Measurements from ENCODE around the gene LRRC4C. TPM values are rescaled to one million over a fixed set of nuclear protein-coding genes. Genes with fewer than 3 reads are reported as not detected.

The LRRC4C gene
- total RNA-seq, 1 donor from 2014 or later, result not detected

GRCh38 chr11:40269865-40270264, 1189.6 kb downstream of the LRRC4C start:
- no peak overlapping the region for H3K4me3 Mint-ChIP-seq
- H3K4me1 Mint-ChIP-seq (ENCODE audit: low read depth), result no peaks in the 10 kb centered on the region
- no peak overlapping the region for H3K27ac Mint-ChIP-seq
- DNase-seq (ENCODE audit: low spot score), result no peak
- peaks cover 4% of the 10 kb centered on the region for H3K9me3 Mint-ChIP-seq
- no peaks in the 10 kb centered on the region for H3K27me3 Mint-ChIP-seq (ENCODE audit: insufficient read depth)
- intact Hi-C loops (cut with micrococcal nuclease), result no loop called here
- no peaks in the 10 kb centered on the region for H3K36me3 Mint-ChIP-seq (ENCODE audit: low read depth)

- intact Hi-C loops (cut with micrococcal nuclease), result no loop called here
- H3K27me3 Mint-ChIP-seq (ENCODE audit: insufficient read depth), result no peaks in the 10 kb centered on the region
These were observed 1190.9 kb downstream of the LRRC4C start for GRCh38 chr11:40268551-40268950.

GRCh38 chr11:40255457-40255856, 1204.0 kb downstream of the LRRC4C start:
- Mint-ChIP-seq H3K27me3 (ENCODE audit: insufficient read depth) (no peaks in the 10 kb centered on the region), H3K27ac (no peak overlapping the region), H3K36me3 (ENCODE audit: low read depth) (no peaks in the 10 kb centered on the region), H3K9me3 (peaks cover 7% of the 10 kb centered on the region), H3K4me1 (ENCODE audit: low read depth) (no peaks in the 10 kb centered on the region), H3K4me3 (no peak overlapping the region)
- intact Hi-C loops (cut with micrococcal nuclease), result no loop called here
- DNase-seq (ENCODE audit: low spot score), result no peak

More at GRCh38 chr11:40268551-40268950, 1190.9 kb downstream of the LRRC4C start:
- no peak overlapping the region for H3K4me3 Mint-ChIP-seq
- H3K36me3 Mint-ChIP-seq (ENCODE audit: low read depth), result no peaks in the 10 kb centered on the region
- H3K9me3 Mint-ChIP-seq, result peaks cover 4% of the 10 kb centered on the region
- H3K27ac Mint-ChIP-seq, result no peak overlapping the region
- DNase-seq (ENCODE audit: low spot score), result no peak
- H3K4me1 Mint-ChIP-seq (ENCODE audit: low read depth), result no peaks in the 10 kb centered on the region

DNA sequence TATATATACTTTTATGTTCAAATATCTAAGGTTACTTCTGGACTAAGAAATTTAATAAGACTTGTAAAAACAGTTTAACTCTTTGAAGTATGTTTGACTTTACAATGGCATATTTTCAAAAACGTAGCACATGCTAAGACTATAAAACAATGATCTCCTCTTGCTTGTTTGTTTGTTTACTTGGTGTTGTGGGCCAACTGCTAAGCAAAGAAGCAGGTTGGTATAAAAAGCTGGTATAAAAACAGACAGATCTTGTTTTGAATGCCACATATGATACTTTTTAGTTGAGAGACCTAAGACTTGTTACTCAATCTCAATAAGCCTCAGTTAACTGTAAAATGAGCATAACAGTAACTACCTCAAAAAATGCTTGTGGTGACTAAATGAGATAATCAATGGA, 1206.3 kb downstream of the LRRC4C start:
- H3K4me1 Mint-ChIP-seq (ENCODE audit: low read depth), result no peaks in the 10 kb centered on the region
- H3K36me3 Mint-ChIP-seq (ENCODE audit: low read depth), result no peaks in the 10 kb centered on the region
- intact Hi-C loops (cut with micrococcal nuclease), result no loop called here
- no peaks in the 10 kb centered on the region for H3K27me3 Mint-ChIP-seq (ENCODE audit: insufficient read depth)
- no peak for DNase-seq (ENCODE audit: low spot score)
- H3K27ac Mint-ChIP-seq, result no peak overlapping the region
- H3K9me3 Mint-ChIP-seq, result peaks cover 12% of the 10 kb centered on the region
- H3K4me3 Mint-ChIP-seq, result no peak overlapping the region

DNA sequence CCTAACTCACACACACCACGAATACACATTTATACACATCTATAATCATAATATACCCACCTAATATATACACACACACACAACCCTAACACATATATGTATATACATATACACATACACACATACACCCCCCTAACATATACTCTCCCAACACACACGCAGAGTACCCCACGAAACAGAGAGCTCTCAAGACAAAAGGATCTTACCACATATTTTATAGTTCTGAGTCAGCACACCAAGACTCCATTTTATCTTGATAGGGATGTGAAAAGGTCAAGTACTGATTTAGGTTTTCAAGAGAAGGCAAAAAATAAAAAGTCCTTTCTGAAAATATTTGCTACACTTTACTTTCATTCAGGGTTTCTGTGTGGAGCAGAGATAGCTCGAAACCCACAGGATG, 1207.2 kb downstream of the LRRC4C start:
- H3K27ac Mint-ChIP-seq, result no peak overlapping the region
- no peaks in the 10 kb centered on the region for H3K27me3 Mint-ChIP-seq (ENCODE audit: insufficient read depth)
- H3K4me1 Mint-ChIP-seq (ENCODE audit: low read depth), result no peaks in the 10 kb centered on the region
- no peaks in the 10 kb centered on the region for H3K36me3 Mint-ChIP-seq (ENCODE audit: low read depth)
- no peak overlapping the region for H3K4me3 Mint-ChIP-seq
- H3K9me3 Mint-ChIP-seq, result peaks cover 15% of the 10 kb centered on the region
- no peak for DNase-seq (ENCODE audit: low spot score)
- intact Hi-C loops (cut with micrococcal nuclease), result no loop called here

DNA sequence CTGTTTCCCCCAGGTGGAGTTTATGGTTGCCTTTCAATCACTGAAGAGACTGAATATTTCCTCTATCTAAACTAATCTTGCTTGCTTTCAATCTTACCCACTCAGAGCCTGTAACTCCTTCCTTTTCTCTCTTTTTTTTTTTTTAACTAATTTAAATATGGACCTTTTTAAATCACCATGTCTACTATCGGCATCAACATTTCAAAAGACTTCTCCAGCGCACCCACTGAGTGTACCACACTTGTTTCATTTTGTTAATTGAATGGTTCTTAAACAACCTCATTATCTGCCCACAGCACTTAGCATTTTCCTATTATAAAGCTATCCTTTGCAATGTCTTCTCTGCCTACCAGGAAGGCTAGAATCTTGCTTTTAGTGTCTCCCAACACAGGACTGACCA, 1212.5 kb downstream of the LRRC4C start:
- Mint-ChIP-seq H3K9me3 (peaks cover 9% of the 10 kb centered on the region), H3K4me1 (ENCODE audit: low read depth) (no peaks in the 10 kb centered on the region), H3K27ac (no peak overlapping the region), H3K27me3 (ENCODE audit: insufficient read depth) (no peaks in the 10 kb centered on the region), H3K4me3 (no peak overlapping the region), H3K36me3 (ENCODE audit: low read depth) (no peaks in the 10 kb centered on the region)
- intact Hi-C loops (cut with micrococcal nuclease), result no loop called here
- no peak for DNase-seq (ENCODE audit: low spot score)

- intact Hi-C loops (cut with micrococcal nuclease), result no loop called here
- Mint-ChIP-seq H3K9me3 (peaks cover 5% of the 10 kb centered on the region), H3K27ac (no peak overlapping the region), H3K4me1 (ENCODE audit: low read depth) (no peaks in the 10 kb centered on the region), H3K27me3 (ENCODE audit: insufficient read depth) (no peaks in the 10 kb centered on the region), H3K4me3 (no peak overlapping the region), H3K36me3 (ENCODE audit: low read depth) (no peaks in the 10 kb centered on the region)
- DNase-seq (ENCODE audit: low spot score), result no peak
These were observed 1217.9 kb downstream of the LRRC4C start for GRCh38 chr11:40241524-40242051.

DNA sequence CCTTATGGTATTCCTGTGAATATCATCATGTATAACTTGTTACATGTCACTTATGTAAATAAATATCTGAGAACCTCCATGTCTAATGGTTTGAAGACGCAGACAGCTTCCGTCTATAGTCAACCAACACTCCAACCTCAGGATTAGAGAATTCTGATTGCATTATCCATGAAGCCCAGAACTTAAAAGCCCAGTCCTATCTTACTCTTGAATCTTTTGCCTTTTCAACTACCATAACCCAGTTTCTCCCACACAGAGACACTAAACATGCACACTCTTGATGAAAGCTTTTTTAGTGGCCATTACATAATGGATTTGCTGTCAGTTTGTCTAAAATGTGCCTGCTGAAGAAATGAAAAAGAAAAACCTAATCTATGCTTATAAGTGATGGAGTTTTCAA, 1219.2 kb downstream of the LRRC4C start:
- Mint-ChIP-seq H3K27me3 (ENCODE audit: insufficient read depth) (no peaks in the 10 kb centered on the region), H3K4me3 (no peak overlapping the region), H3K27ac (no peak overlapping the region), H3K9me3 (peaks cover 5% of the 10 kb centered on the region), H3K36me3 (ENCODE audit: low read depth) (no peaks in the 10 kb centered on the region), H3K4me1 (ENCODE audit: low read depth) (no peaks in the 10 kb centered on the region)
- DNase-seq (ENCODE audit: low spot score), result no peak
- intact Hi-C loops (cut with micrococcal nuclease), result no loop called here

GRCh38 chr11:40236526-40236925, 1222.9 kb downstream of the LRRC4C start:
- H3K4me3 Mint-ChIP-seq, result no peak overlapping the region
- no peak for DNase-seq (ENCODE audit: low spot score)
- intact Hi-C loops (cut with micrococcal nuclease), result no loop called here
- no peaks in the 10 kb centered on the region for H3K36me3 Mint-ChIP-seq (ENCODE audit: low read depth)
- H3K9me3 Mint-ChIP-seq, result peaks cover 5% of the 10 kb centered on the region
- H3K4me1 Mint-ChIP-seq (ENCODE audit: low read depth), result no peaks in the 10 kb centered on the region
- no peaks in the 10 kb centered on the region for H3K27me3 Mint-ChIP-seq (ENCODE audit: insufficient read depth)
- H3K27ac Mint-ChIP-seq, result no peak overlapping the region

DNA sequence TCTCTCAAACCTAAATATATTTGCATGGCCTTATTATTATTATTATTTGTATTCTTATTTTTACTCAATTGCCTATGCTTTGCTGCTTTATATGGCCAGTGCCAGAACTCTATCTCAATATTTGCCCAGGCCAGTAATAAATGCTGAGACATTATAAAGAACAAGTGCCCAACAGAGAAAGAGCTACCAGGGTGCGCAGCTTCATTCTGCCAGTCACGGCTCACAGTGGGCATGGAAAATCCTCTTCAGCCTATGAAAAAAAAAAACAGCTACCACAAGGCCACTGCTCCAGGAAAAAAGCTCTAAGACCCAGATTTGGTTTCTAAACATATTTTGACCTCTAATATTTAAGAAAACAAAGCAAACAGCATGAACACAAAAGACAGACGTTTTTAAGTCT, 1223.6 kb downstream of the LRRC4C start:
- Mint-ChIP-seq H3K36me3 (ENCODE audit: low read depth) (no peaks in the 10 kb centered on the region), H3K27ac (no peak overlapping the region), H3K4me1 (ENCODE audit: low read depth) (no peaks in the 10 kb centered on the region), H3K9me3 (peaks cover 5% of the 10 kb centered on the region), H3K27me3 (ENCODE audit: insufficient read depth) (no peaks in the 10 kb centered on the region), H3K4me3 (no peak overlapping the region)
- intact Hi-C loops (cut with micrococcal nuclease), result no loop called here
- DNase-seq (ENCODE audit: low spot score), result no peak

DNA sequence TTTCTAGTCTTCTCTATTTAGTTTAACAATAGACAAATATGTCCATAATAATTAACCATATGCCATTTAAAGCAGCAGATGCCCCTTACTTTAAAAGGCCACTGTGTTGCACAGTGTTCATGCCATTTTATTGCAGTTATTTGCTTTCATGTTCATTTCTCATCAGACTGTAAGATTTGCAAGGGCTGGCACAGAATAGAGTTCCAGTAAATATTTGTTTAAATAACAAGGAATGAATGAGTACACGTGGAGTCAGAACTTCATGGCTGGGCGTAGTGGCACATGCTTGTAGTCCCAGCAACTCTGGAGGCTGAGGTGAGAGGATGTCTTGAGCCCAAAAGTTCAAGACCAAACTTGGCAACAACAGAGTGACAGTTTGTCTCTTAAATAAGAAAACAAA, 1228.6 kb downstream of the LRRC4C start:
- H3K4me1 Mint-ChIP-seq (ENCODE audit: low read depth), result no peaks in the 10 kb centered on the region
- DNase-seq (ENCODE audit: low spot score), result no peak
- no peak overlapping the region for H3K27ac Mint-ChIP-seq
- intact Hi-C loops (cut with micrococcal nuclease), result no loop called here
- H3K27me3 Mint-ChIP-seq (ENCODE audit: insufficient read depth), result no peaks in the 10 kb centered on the region
- no peaks in the 10 kb centered on the region for H3K9me3 Mint-ChIP-seq
- no peaks in the 10 kb centered on the region for H3K36me3 Mint-ChIP-seq (ENCODE audit: low read depth)
- no peak overlapping the region for H3K4me3 Mint-ChIP-seq

- H3K4me3 Mint-ChIP-seq, result no peak overlapping the region
- no peak overlapping the region for H3K27ac Mint-ChIP-seq
- intact Hi-C loops (cut with micrococcal nuclease), result no loop called here
- DNase-seq (ENCODE audit: low spot score), result no peak
- no peaks in the 10 kb centered on the region for H3K27me3 Mint-ChIP-seq (ENCODE audit: insufficient read depth)
- no peaks in the 10 kb centered on the region for H3K4me1 Mint-ChIP-seq (ENCODE audit: low read depth)
- no peaks in the 10 kb centered on the region for H3K9me3 Mint-ChIP-seq
- no peaks in the 10 kb centered on the region for H3K36me3 Mint-ChIP-seq (ENCODE audit: low read depth)
These were observed 1230.8 kb downstream of the LRRC4C start for GRCh38 chr11:40228662-40229061.

- Mint-ChIP-seq H3K4me1 (ENCODE audit: low read depth) (no peaks in the 10 kb centered on the region), H3K27me3 (ENCODE audit: insufficient read depth) (no peaks in the 10 kb centered on the region), H3K36me3 (ENCODE audit: low read depth) (no peaks in the 10 kb centered on the region), H3K27ac (no peak overlapping the region), H3K9me3 (no peaks in the 10 kb centered on the region), H3K4me3 (no peak overlapping the region)
- no peak for DNase-seq (ENCODE audit: low spot score)
- intact Hi-C loops (cut with micrococcal nuclease), result no loop called here
These were observed 1231.7 kb downstream of the LRRC4C start for GRCh38 chr11:40227730-40228129.

DNA sequence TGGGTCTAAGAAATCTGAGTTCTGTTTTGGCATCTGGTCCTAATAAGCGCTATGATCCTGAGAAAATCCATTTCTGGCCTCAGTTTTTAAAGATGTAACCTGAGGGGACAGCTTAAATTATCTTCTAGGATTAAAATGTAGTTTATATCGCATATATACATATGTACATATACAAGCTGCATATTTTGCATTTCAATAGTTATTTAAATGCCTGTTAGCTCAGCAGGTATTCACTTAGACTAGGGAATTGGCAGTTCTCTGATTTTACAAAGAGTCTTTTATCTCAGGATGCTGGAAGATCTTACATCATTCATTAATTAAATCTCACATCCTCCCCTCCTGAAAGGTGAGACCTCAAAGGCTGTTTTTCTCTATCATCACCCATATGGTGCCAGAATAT, 1232.8 kb downstream of the LRRC4C start:
- intact Hi-C loops (cut with micrococcal nuclease), result no loop called here
- Mint-ChIP-seq H3K27ac (no peak overlapping the region), H3K4me3 (no peak overlapping the region), H3K9me3 (no peaks in the 10 kb centered on the region), H3K27me3 (ENCODE audit: insufficient read depth) (no peaks in the 10 kb centered on the region), H3K36me3 (ENCODE audit: low read depth) (no peaks in the 10 kb centered on the region), H3K4me1 (ENCODE audit: low read depth) (no peaks in the 10 kb centered on the region)
- DNase-seq (ENCODE audit: low spot score), result no peak
